Liver (tissue), 9 donors: ENCODE measurements around the gene TMEM236. TPM values are rescaled to one million over a fixed set of nuclear protein-coding genes. Genes with fewer than 3 reads are reported as not detected.
A peak's percentile ranks its signal among the peaks of the same experiment; 100 is the strongest.

ENCODE experiments used
- DNase-seq: peaks from one replicate; pipeline ENCODE4 v3.0.0-alpha.2; 2017; ENCODE audit warnings: low spot score
- H3K27ac ChIP-seq, 2 donors: one replicate each; pipeline ENCODE4 v1.7.0; 2013; ENCODE audit warnings: inconsistent platforms in 2 of 2, low read length in 2 of 2, control low read depth in 1 of 2, low read depth in 1 of 2, mild to moderate bottlenecking in 1 of 2
- H3K27me3 ChIP-seq, 4 donors: one replicate each; pipeline versions ENCODE4 v1.6.1 to v1.7.0; 2013; ENCODE audit warnings: low read length in 3 of 4, inconsistent platforms in 1 of 4, mild to moderate bottlenecking in 1 of 4, moderate library complexity in 1 of 4; ENCODE audit not compliant: control insufficient read depth in 4 of 4, insufficient read depth in 4 of 4
- H3K36me3 ChIP-seq, 4 donors: one replicate each; pipeline versions ENCODE4 v1.6.1 to v1.7.0; 2013; ENCODE audit warnings: low read length in 3 of 4, mild to moderate bottlenecking in 3 of 4, low read depth in 1 of 4, moderate library complexity in 1 of 4; ENCODE audit not compliant: control insufficient read depth in 4 of 4, insufficient read depth in 3 of 4
- H3K4me1 ChIP-seq, 4 donors: one replicate each; pipeline versions ENCODE4 v1.6.1 to v1.7.0; 2013; ENCODE audit warnings: low read length in 3 of 4, mild to moderate bottlenecking in 3 of 4, moderate library complexity in 1 of 4; ENCODE audit not compliant: control insufficient read depth in 4 of 4, insufficient read depth in 4 of 4
- H3K4me3 ChIP-seq, 3 donors: one replicate each; pipeline versions ENCODE4 v1.6.1 to v1.7.0; 2013; ENCODE audit warnings: low read length in 3 of 3, control low read depth in 1 of 3, low read depth in 1 of 3, mild to moderate bottlenecking in 1 of 3
- H3K9ac ChIP-seq, 2 donors: one replicate each; pipeline ENCODE4 v1.7.0; 2013; ENCODE audit warnings: low read length in 2 of 2, mild to moderate bottlenecking in 2 of 2, moderate library complexity in 2 of 2, control low read depth in 1 of 2, low read depth in 1 of 2
- H3K9me3 ChIP-seq, 4 donors: one replicate each; pipeline versions ENCODE4 v1.6.1 to v1.7.0; 2013; ENCODE audit warnings: low read length in 3 of 4; ENCODE audit not compliant: control insufficient read depth in 4 of 4
- ATF3 ChIP-seq: IDR thresholded peaks from 2 replicates; pipeline ENCODE4 v1.6.1; 2016; ENCODE audit warnings: antibody characterized with exemption
- EGR1 ChIP-seq, 2 donors: IDR thresholded peaks; 2 replicates each; pipeline ENCODE4 v1.6.1; 2016 to 2018; ENCODE audit warnings: antibody characterized with exemption in 2 of 2, low read depth in 2 of 2
- GABPA ChIP-seq, 2 donors: IDR thresholded peaks in 1 of 2; conservative IDR thresholded peaks in 1 of 2; 2 replicates each; pipeline ENCODE4 v1.6.1; 2016; ENCODE audit warnings: antibody characterized with exemption in 2 of 2, mild to moderate bottlenecking in 1 of 2, moderate library complexity in 1 of 2
- HNF4A ChIP-seq, 2 donors: conservative IDR thresholded peaks; 2 replicates each; pipeline ENCODE4 v1.6.1; 2016; ENCODE audit warnings: antibody characterized with exemption in 2 of 2, mild to moderate bottlenecking in 2 of 2
- HNF4G ChIP-seq: IDR thresholded peaks from 2 replicates; pipeline ENCODE4 v1.6.1; 2016; ENCODE audit warnings: antibody characterized with exemption
- JUND ChIP-seq, 2 donors: IDR thresholded peaks; 2 replicates each; pipeline ENCODE4 v1.6.1; 2016; ENCODE audit warnings: antibody characterized with exemption in 2 of 2
- NR2F2 ChIP-seq: IDR thresholded peaks from 2 replicates; pipeline ENCODE4 v1.6.1; 2016; ENCODE audit warnings: antibody characterized with exemption
- YY1 ChIP-seq: IDR thresholded peaks from 2 replicates; pipeline ENCODE4 v1.6.1; 2016; ENCODE audit warnings: antibody characterized with exemption, mild to moderate bottlenecking
- WGBS: extraction: QIAGEN DNeasy Blood & Tissue Kit; methylation state at CpG from one replicate; pipeline ENCODE4 v1.1.7; 2013; 5-methylcytosine and 5-hydroxymethylcytosine counted together
- polyA plus RNA-seq, 2 donors: library from polyadenylated mRNA; stranded (reverse) in 1 of 2; unstranded in 1 of 2; fragments of 200-250 nt in 1 of 2; fragments of >200 nt in 1 of 2; fragmentation: Nextera tagmentation in 1 of 2; extraction: Ambion mirVana in 1 of 2; gene quantifications; one replicate each; pipeline versions ENCODE4 v1.2.1 to v1.2.3, GENCODE V29; 2013 to 2015
- total RNA-seq, 2 donors: library from RNA; depleted of rRNA; stranded (reverse); fragments of >200 nt; gene quantifications; one replicate each; pipeline ENCODE4 v1.2.3, GENCODE V29; 2014
- TF ChIP-seq, protein P1 (sequence below): IDR thresholded peaks from 2 replicates; pipeline ENCODE4 v1.6.1; 2016; ENCODE audit warnings: antibody characterized with exemption
- TF ChIP-seq, protein P2 (sequence below): IDR thresholded peaks from 2 replicates; pipeline ENCODE4 v1.6.1; 2016; ENCODE audit warnings: antibody characterized with exemption, mild to moderate bottlenecking
- TF ChIP-seq, protein P3 (sequence below): IDR thresholded peaks from 2 replicates; pipeline ENCODE4 v1.6.1; 2016; ENCODE audit warnings: antibody characterized with exemption
- donor health status: healthy.
- donor health status: healthy.
- donor health status: healthy.
- donor health status: healthy.
- donor health status: healthy.

TMEM236 gene
- total and polyA plus RNA-seq, 4 donors = 0.07 to 0.28 (median 0.12) TPM

DNA sequence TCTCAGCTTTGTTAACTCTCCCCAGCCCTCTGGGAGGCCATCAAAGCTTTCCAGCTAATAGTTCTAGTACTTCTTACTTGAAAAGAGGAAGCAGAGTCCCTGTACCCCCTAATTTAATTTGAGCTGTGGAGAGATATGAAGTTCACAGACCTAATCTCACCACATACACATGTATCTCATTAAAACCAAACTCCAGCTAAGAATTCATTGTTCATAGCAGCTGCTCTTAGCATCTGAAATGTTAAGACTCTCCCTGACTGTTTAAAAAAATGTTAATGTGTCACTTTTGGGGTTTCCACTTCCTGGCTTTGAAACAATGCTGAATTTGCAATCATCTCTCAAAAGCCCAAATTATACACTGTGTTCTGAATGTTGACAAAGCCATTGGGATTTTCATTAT lies 41.0 kb downstream of the TMEM236 start:
- H3K27ac ChIP-seq = no peak overlapping the region
- H3K36me3 ChIP-seq = no peaks in the 10 kb centered on the region
- H3K4me3 ChIP-seq = no peak overlapping the region
- TF ChIP-seq HNF4A (conservative IDR thresholded peaks at IDR 0.05) (no peak), HNF4G (no peak), NR2F2 (no peak), YY1 (no peak), GABPA (IDR thresholded peaks at IDR 0.05 in 1 of 2, conservative IDR thresholded peaks at IDR 0.05 in 1 of 2) (no peak), JUND (IDR thresholded peaks at IDR 0.05) (no peak), EGR1 (IDR thresholded peaks at IDR 0.05; ENCODE audit: low read depth in 2 of 2) (no peak)
- TF ChIP-seq, protein P1, sequence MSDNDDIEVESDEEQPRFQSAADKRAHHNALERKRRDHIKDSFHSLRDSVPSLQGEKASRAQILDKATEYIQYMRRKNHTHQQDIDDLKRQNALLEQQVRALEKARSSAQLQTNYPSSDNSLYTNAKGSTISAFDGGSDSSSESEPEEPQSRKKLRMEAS = no peak
- TF ChIP-seq, protein P2, sequence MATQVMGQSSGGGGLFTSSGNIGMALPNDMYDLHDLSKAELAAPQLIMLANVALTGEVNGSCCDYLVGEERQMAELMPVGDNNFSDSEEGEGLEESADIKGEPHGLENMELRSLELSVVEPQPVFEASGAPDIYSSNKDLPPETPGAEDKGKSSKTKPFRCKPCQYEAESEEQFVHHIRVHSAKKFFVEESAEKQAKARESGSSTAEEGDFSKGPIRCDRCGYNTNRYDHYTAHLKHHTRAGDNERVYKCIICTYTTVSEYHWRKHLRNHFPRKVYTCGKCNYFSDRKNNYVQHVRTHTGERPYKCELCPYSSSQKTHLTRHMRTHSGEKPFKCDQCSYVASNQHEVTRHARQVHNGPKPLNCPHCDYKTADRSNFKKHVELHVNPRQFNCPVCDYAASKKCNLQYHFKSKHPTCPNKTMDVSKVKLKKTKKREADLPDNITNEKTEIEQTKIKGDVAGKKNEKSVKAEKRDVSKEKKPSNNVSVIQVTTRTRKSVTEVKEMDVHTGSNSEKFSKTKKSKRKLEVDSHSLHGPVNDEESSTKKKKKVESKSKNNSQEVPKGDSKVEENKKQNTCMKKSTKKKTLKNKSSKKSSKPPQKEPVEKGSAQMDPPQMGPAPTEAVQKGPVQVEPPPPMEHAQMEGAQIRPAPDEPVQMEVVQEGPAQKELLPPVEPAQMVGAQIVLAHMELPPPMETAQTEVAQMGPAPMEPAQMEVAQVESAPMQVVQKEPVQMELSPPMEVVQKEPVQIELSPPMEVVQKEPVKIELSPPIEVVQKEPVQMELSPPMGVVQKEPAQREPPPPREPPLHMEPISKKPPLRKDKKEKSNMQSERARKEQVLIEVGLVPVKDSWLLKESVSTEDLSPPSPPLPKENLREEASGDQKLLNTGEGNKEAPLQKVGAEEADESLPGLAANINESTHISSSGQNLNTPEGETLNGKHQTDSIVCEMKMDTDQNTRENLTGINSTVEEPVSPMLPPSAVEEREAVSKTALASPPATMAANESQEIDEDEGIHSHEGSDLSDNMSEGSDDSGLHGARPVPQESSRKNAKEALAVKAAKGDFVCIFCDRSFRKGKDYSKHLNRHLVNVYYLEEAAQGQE = no peak
- TF ChIP-seq, protein P3, sequence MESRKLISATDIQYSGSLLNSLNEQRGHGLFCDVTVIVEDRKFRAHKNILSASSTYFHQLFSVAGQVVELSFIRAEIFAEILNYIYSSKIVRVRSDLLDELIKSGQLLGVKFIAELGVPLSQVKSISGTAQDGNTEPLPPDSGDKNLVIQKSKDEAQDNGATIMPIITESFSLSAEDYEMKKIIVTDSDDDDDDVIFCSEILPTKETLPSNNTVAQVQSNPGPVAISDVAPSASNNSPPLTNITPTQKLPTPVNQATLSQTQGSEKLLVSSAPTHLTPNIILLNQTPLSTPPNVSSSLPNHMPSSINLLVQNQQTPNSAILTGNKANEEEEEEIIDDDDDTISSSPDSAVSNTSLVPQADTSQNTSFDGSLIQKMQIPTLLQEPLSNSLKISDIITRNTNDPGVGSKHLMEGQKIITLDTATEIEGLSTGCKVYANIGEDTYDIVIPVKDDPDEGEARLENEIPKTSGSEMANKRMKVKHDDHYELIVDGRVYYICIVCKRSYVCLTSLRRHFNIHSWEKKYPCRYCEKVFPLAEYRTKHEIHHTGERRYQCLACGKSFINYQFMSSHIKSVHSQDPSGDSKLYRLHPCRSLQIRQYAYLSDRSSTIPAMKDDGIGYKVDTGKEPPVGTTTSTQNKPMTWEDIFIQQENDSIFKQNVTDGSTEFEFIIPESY = no peak
- H3K27me3 ChIP-seq = peaks cover 0 to 4% (median 0%) of the 10 kb centered on the region in 4 donors
- no peak for DNase-seq
- H3K9me3 ChIP-seq = peaks cover 0 to 2% (median 0%) of the 10 kb centered on the region in 4 donors
- no peaks in the 10 kb centered on the region for H3K4me1 ChIP-seq
- no peak overlapping the region for H3K9ac ChIP-seq

GRCh38 chr10:17793823-17794644 lies 42.0 kb downstream of the TMEM236 start:
- H3K9me3 ChIP-seq = peaks cover 0 to 2% (median 0%) of the 10 kb centered on the region in 4 donors
- H3K4me3 ChIP-seq = no peak overlapping the region
- 27% methylated on average over 6 of the region's 6 CpGs for WGBS
- H3K4me1 ChIP-seq = no peaks in the 10 kb centered on the region
- H3K27ac ChIP-seq = no peak overlapping the region
- no peak overlapping the region for H3K9ac ChIP-seq
- no peak for TF ChIP-seq ATF3
- TF ChIP-seq YY1 = peak; percentile 45
- TF ChIP-seq HNF4A (conservative IDR thresholded peaks at IDR 0.05) = peak; percentile 26 to 43
- peaks cover 0 to 4% (median 0%) of the 10 kb centered on the region in 4 donors for H3K27me3 ChIP-seq
- H3K36me3 ChIP-seq = no peaks in the 10 kb centered on the region
- DNase-seq = no peak
